Measurements from ENCODE around the gene SSB. TPM values are rescaled to one million over a fixed set of nuclear protein-coding genes. Genes with fewer than 3 reads are reported as not detected.

The SSB gene
- total and polyA plus RNA-seq, 9 of the 15 experiments (the other 6 are each of a cell fraction or from before 2014, with no cell fraction given), result 317 to 849 (median 515) TPM

DNA sequence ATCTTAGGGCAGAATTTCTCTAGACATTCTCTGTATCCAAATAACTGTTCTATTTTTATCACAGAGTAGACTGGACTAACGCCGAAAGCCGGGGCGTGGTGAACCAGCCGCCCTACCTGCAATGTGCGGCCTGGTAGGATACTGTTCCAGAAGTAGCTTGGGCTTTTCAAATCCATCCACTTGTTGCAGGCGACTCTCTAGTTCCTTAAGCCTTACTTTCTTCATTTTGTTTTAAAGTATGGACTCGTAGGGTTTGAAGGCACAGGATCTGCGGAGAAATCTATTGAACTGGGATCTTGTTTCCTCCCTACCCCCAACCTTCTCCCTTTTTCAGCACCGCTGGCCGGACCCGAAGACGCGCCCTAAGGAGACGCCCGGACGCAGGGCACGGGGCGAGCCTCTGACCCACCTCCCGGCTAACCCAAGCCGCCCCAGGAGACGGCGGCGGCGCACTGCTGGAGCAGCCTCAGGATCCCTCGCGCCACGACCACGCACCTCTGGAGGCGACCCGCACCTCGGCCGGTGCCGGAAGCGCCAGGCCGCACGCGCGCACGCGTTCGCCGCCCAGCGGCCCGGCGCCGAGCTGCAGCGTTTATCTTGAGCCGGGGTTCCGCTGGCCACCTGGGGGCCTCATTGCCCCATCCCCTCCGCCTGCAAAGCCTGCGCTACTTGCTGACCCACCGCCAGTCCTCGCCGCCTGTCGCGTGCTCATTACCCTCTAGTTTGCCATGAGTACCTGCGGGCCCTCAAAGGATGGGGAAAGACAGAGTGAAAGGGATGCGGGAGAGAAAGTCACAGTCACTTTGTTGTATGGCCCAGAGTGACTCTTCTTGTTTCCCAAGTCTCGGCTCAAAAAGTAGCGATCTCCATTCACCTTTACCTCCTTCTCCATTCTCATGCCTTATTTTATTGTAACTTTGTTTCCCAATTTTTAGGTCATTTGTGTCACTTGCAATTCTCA lies 26.0 kb downstream of the SSB start, which contains the start of gene METTL5 (continued):
- TF ChIP-seq ETV5 (CRISPR knock-in tag; IDR thresholded peaks at IDR 0.05; ENCODE audit: low read depth) (peak; percentile 97), TRIM24 (IDR thresholded peaks at IDR 0.05) (peak in 1 of 2 experiments; percentile 19; a peak in 1 of 4 replicates), STAG1 (CRISPR knock-in tag; IDR thresholded peaks at IDR 0.05; ENCODE audit: borderline replicate concordance) (peak; percentile 98), PURB (CRISPR knock-in tag; IDR thresholded peaks at IDR 0.05; ENCODE audit: low read depth) (no peak), SETDB1 (IDR thresholded peaks at IDR 0.05; ENCODE audit: low read length) (no peak), JUND (IDR thresholded peaks at IDR 0.05; ENCODE audit: borderline replicate concordance, low read depth, low read length) (peak; percentile 64), JUND (tag; IDR thresholded peaks at IDR 0.05; ENCODE audit: borderline replicate concordance, low read depth, low read length) (0 out of 3 replicates have a peak, but pooled peaks have one; percentile 13)
- TF ChIP-seq, protein P1, sequence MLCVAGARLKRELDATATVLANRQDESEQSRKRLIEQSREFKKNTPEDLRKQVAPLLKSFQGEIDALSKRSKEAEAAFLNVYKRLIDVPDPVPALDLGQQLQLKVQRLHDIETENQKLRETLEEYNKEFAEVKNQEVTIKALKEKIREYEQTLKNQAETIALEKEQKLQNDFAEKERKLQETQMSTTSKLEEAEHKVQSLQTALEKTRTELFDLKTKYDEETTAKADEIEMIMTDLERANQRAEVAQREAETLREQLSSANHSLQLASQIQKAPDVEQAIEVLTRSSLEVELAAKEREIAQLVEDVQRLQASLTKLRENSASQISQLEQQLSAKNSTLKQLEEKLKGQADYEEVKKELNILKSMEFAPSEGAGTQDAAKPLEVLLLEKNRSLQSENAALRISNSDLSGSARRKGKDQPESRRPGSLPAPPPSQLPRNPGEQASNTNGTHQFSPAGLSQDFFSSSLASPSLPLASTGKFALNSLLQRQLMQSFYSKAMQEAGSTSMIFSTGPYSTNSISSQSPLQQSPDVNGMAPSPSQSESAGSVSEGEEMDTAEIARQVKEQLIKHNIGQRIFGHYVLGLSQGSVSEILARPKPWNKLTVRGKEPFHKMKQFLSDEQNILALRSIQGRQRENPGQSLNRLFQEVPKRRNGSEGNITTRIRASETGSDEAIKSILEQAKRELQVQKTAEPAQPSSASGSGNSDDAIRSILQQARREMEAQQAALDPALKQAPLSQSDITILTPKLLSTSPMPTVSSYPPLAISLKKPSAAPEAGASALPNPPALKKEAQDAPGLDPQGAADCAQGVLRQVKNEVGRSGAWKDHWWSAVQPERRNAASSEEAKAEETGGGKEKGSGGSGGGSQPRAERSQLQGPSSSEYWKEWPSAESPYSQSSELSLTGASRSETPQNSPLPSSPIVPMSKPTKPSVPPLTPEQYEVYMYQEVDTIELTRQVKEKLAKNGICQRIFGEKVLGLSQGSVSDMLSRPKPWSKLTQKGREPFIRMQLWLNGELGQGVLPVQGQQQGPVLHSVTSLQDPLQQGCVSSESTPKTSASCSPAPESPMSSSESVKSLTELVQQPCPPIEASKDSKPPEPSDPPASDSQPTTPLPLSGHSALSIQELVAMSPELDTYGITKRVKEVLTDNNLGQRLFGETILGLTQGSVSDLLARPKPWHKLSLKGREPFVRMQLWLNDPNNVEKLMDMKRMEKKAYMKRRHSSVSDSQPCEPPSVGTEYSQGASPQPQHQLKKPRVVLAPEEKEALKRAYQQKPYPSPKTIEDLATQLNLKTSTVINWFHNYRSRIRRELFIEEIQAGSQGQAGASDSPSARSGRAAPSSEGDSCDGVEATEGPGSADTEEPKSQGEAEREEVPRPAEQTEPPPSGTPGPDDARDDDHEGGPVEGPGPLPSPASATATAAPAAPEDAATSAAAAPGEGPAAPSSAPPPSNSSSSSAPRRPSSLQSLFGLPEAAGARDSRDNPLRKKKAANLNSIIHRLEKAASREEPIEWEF (CRISPR knock-in tag; IDR thresholded peaks at IDR 0.05), result 0 out of 2 replicates have a peak, but pooled peaks have one; percentile 53
- TF ChIP-seq, protein P2, sequence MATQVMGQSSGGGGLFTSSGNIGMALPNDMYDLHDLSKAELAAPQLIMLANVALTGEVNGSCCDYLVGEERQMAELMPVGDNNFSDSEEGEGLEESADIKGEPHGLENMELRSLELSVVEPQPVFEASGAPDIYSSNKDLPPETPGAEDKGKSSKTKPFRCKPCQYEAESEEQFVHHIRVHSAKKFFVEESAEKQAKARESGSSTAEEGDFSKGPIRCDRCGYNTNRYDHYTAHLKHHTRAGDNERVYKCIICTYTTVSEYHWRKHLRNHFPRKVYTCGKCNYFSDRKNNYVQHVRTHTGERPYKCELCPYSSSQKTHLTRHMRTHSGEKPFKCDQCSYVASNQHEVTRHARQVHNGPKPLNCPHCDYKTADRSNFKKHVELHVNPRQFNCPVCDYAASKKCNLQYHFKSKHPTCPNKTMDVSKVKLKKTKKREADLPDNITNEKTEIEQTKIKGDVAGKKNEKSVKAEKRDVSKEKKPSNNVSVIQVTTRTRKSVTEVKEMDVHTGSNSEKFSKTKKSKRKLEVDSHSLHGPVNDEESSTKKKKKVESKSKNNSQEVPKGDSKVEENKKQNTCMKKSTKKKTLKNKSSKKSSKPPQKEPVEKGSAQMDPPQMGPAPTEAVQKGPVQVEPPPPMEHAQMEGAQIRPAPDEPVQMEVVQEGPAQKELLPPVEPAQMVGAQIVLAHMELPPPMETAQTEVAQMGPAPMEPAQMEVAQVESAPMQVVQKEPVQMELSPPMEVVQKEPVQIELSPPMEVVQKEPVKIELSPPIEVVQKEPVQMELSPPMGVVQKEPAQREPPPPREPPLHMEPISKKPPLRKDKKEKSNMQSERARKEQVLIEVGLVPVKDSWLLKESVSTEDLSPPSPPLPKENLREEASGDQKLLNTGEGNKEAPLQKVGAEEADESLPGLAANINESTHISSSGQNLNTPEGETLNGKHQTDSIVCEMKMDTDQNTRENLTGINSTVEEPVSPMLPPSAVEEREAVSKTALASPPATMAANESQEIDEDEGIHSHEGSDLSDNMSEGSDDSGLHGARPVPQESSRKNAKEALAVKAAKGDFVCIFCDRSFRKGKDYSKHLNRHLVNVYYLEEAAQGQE (IDR thresholded peaks at IDR 0.05; ENCODE audit: borderline replicate concordance), result peak; percentile 98
- TF ChIP-seq, protein P2 (CRISPR knock-in tag; IDR thresholded peaks at IDR 0.05; ENCODE audit: low read depth), result peak; percentile 88
- TF ChIP-seq, protein P3, sequence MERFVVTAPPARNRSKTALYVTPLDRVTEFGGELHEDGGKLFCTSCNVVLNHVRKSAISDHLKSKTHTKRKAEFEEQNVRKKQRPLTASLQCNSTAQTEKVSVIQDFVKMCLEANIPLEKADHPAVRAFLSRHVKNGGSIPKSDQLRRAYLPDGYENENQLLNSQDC (CRISPR knock-in tag; IDR thresholded peaks at IDR 0.05), result peak; percentile 77
